HG03060 (cell line): ENCODE data around the gene LIF.
"Not testable (repeated sequence)": the region's sequence is repeated elsewhere in the genome, so short reads cannot be mapped to it uniquely, and the experiment has no call there.

Source experiments
- ATAC-seq: cut with Tn5 transposase; IDR thresholded peaks from one replicate; pipeline ENCODE4 v1.9.1; 2021; ENCODE audit warnings: low read depth, moderate number of reproducible peaks; ENCODE audit not compliant: unreplicated experiment

LIF gene

GRCh38 chr22:30212363-30212995 lies 34.1 kb downstream of the LIF start:
- no peak for ATAC-seq

- no peak for ATAC-seq
Measured at GRCh38 chr22:30211124-30211820, 35.3 kb downstream of the LIF start.

GRCh38 chr22:30210235-30210909 lies 36.2 kb downstream of the LIF start:
- ATAC-seq: no peak

GRCh38 chr22:30209642-30210041 lies 36.9 kb downstream of the LIF start:
- ATAC-seq: no peak

- no peak for ATAC-seq
Measured at GRCh38 chr22:30208631-30209603, 37.6 kb downstream of the LIF start.

- no peak for ATAC-seq
Measured at GRCh38 chr22:30206944-30207343, 39.6 kb downstream of the LIF start.

- no peak for ATAC-seq
Measured at GRCh38 chr22:30205281-30206115, 41.1 kb downstream of the LIF start.

GRCh38 chr22:30204742-30205111 lies 41.8 kb downstream of the LIF start:
- ATAC-seq: no peak

- no peak for ATAC-seq
Measured at GRCh38 chr22:30204015-30204741, 42.4 kb downstream of the LIF start.

GRCh38 chr22:30202531-30203006 lies 44.0 kb downstream of the LIF start:
- no peak for ATAC-seq

- no peak for ATAC-seq
Measured at GRCh38 chr22:30201945-30202344, 44.6 kb downstream of the LIF start.

- not testable (repeated sequence) for ATAC-seq
Measured at GRCh38 chr22:30200905-30201304, 45.7 kb downstream of the LIF start.

GRCh38 chr22:30198921-30199320 lies 47.6 kb downstream of the LIF start:
- no peak for ATAC-seq

GRCh38 chr22:30198152-30198825 lies 48.3 kb downstream of the LIF start:
- ATAC-seq: no peak

GRCh38 chr22:30197389-30197788 lies 49.2 kb downstream of the LIF start:
- no peak for ATAC-seq

GRCh38 chr22:30196880-30197336 lies 49.7 kb downstream of the LIF start:
- no peak for ATAC-seq

GRCh38 chr22:30196141-30196879 lies 50.2 kb downstream of the LIF start:
- peak; percentile 41 for ATAC-seq
